Peyer's patch (tissue), 4 donors: ENCODE measurements around the gene SEC14L5. TPM values are rescaled to one million over a fixed set of nuclear protein-coding genes. Genes with fewer than 3 reads are reported as not detected.
"Not testable (repeated sequence)": the region's sequence is repeated elsewhere in the genome, so short reads cannot be mapped to it uniquely, and the experiment has no call there.

ENCODE experiments used
- DNase-seq, 3 donors: peaks; one replicate each; pipeline ENCODE4 v3.0.0-alpha.2; 2017 to 2019
- H3K27ac ChIP-seq, 4 donors: fragments of 200-600 bp; sonication (generic); one replicate each; pipeline ENCODE4 v1.5.1; 2016 to 2019
- H3K27me3 ChIP-seq, 2 donors: fragments of 200-600 bp; sonication (generic); one replicate each; pipeline ENCODE4 v1.5.1; 2019
- H3K36me3 ChIP-seq, 3 donors: fragments of 200-600 bp; sonication (generic); one replicate each; pipeline ENCODE4 v1.5.1; 2016 to 2019
- H3K4me1 ChIP-seq, 4 donors: fragments of 200-600 bp; sonication (generic); one replicate each; pipeline ENCODE4 v1.5.1; 2016 to 2019
- H3K4me3 ChIP-seq, 4 donors: fragments of 200-600 bp; sonication (generic); 1 replicate in 3 of 4; 2 replicates in 1 of 4; pipeline ENCODE4 v1.5.1; 2016 to 2019; ENCODE audit warnings: mild to moderate bottlenecking in 1 of 4
- H3K9me3 ChIP-seq, 4 donors: fragments of 200-600 bp; sonication (generic); one replicate each; pipeline ENCODE4 v1.5.1; 2016 to 2019; ENCODE audit warnings: mild to moderate bottlenecking in 1 of 4
- CTCF ChIP-seq, 6 experiments: fragments of 450-650 bp in 4 of 6; fragments of 200-600 bp in 2 of 6; sonication (generic) in 1 of 6; IDR thresholded peaks; one replicate each; pipeline ENCODE4 v1.5.1; 2017 to 2019; ENCODE audit warnings: antibody characterized with exemption in 6 of 6, mild to moderate bottlenecking in 3 of 6, moderate library complexity in 1 of 6
- POLR2A ChIP-seq, 2 donors: fragments of 450-650 bp; IDR thresholded peaks; one replicate each; pipeline ENCODE4 v1.5.1; 2017; ENCODE audit warnings: antibody characterized with exemption in 2 of 2, mild to moderate bottlenecking in 2 of 2, moderate library complexity in 2 of 2
- total RNA-seq, 4 donors: library from RNA; depleted of rRNA; stranded (reverse); fragments of >200 nt; gene quantifications; one replicate each; pipeline ENCODE4 v1.1.0, GENCODE V29; 2016

The SEC14L5 gene
- total RNA-seq, 4 donors from 2014 or later, result 0.13 to 2.0 (median 1.1) TPM

DNA sequence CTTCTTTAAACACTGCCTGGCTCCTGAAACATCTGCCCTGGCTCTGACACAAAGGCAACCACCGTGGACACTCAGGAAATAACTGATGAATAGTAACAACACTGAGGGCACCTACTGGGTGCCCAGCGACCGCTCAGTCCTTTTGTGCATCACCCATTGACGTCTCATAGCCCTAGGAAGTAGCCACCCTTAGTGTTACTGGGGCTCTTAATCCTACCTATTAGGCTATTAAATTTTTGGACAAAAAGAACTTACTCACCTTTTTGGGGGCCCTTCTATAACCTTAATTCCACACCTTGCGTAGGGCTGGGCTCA lies 32.9 kb upstream of the SEC14L5 start:
- Histone ChIP-seq H3K27ac (peak overlapping the region in 1 of 4 donors; percentile 69), H3K36me3 (no peaks in the 10 kb centered on the region), H3K9me3 (peaks cover 0 to 12% (median 6%) of the 10 kb centered on the region in 4 donors), H3K4me1 (peaks cover 0 to 5% (median 0%) of the 10 kb centered on the region in 4 donors), H3K27me3 (no peaks in the 10 kb centered on the region), H3K4me3 (no peak overlapping the region)
- TF ChIP-seq POLR2A (IDR thresholded peaks at IDR 0.05) (no peak), CTCF (IDR thresholded peaks at IDR 0.05) (no peak)
- DNase-seq, result no peak

DNA sequence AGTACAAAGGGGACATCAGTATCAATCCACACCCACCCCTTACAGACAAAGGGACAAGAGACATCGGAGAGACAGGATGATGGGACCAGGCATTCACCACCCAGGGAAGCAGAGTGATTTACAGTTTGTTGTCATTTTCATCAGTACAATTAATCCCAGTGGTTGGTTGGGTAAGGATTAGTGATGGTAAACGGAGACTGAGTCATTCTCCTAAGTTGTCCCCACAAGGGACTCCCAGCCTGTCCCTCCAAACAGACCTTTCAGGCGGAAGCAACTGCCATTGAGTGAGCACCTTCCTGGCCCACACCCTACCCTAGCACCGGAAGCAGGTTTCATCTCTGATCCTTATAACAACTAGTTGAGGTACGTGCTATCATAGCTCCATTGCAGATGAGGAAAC lies 32.3 kb upstream of the SEC14L5 start:
- Histone ChIP-seq H3K36me3 (no peaks in the 10 kb centered on the region), H3K27ac (no peak overlapping the region), H3K4me3 (no peak overlapping the region), H3K4me1 (peaks cover 0 to 5% (median 0%) of the 10 kb centered on the region in 4 donors), H3K27me3 (no peaks in the 10 kb centered on the region), H3K9me3 (peaks cover 0 to 12% (median 6%) of the 10 kb centered on the region in 4 donors)
- DNase-seq, result no peak
- TF ChIP-seq POLR2A (IDR thresholded peaks at IDR 0.05) (no peak), CTCF (IDR thresholded peaks at IDR 0.05) (no peak)

DNA sequence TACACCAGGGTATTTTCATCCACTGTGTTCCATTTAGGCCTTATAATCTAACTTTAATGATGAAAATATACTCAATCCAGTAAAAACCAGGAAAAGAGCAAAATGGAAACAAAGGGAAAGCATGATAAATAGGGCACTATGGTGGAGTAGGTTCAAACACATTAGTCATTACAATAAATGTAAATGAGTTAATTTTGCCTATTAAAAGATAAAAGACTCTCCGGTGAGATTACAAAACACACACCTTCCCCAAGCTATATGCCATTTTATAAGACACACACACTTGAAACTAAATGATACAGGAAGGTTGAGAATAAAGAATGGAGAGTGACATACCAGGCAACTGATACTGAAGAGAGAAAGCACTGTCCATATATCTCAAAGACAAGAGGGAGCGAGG lies 31.2 kb upstream of the SEC14L5 start:
- DNase-seq, result no peak
- H3K4me3 ChIP-seq, result no peak overlapping the region
- peaks cover 0 to 5% (median 0%) of the 10 kb centered on the region in 4 donors for H3K4me1 ChIP-seq
- peaks cover 0 to 12% (median 6%) of the 10 kb centered on the region in 4 donors for H3K9me3 ChIP-seq
- H3K27ac ChIP-seq, result no peak overlapping the region
- H3K36me3 ChIP-seq, result no peaks in the 10 kb centered on the region
- H3K27me3 ChIP-seq, result no peaks in the 10 kb centered on the region
- no peak for TF ChIP-seq CTCF (IDR thresholded peaks at IDR 0.05)
- no peak for TF ChIP-seq POLR2A (IDR thresholded peaks at IDR 0.05)

GRCh38 chr16:4927661-4928060 lies 30.5 kb upstream of the SEC14L5 start:
- H3K27me3 ChIP-seq, result no peaks in the 10 kb centered on the region
- H3K9me3 ChIP-seq, result peaks cover 0 to 12% (median 6%) of the 10 kb centered on the region in 4 donors
- DNase-seq, result no peak
- H3K27ac ChIP-seq, result no peak overlapping the region
- no peak overlapping the region for H3K4me3 ChIP-seq
- TF ChIP-seq POLR2A (IDR thresholded peaks at IDR 0.05) (no peak), CTCF (IDR thresholded peaks at IDR 0.05) (no peak)
- H3K4me1 ChIP-seq, result peaks cover 0 to 5% (median 0%) of the 10 kb centered on the region in 4 donors
- no peaks in the 10 kb centered on the region for H3K36me3 ChIP-seq

- Histone ChIP-seq H3K36me3 (no peaks in the 10 kb centered on the region), H3K27me3 (no peaks in the 10 kb centered on the region), H3K27ac (no peak overlapping the region), H3K4me3 (no peak overlapping the region), H3K4me1 (peaks cover 0 to 5% (median 0%) of the 10 kb centered on the region in 4 donors), H3K9me3 (peaks cover 0 to 12% (median 6%) of the 10 kb centered on the region in 4 donors)
- TF ChIP-seq CTCF (IDR thresholded peaks at IDR 0.05) (no peak), POLR2A (IDR thresholded peaks at IDR 0.05) (no peak)
- DNase-seq, result no peak
Observed at GRCh38 chr16:4928227-4928626, 29.9 kb upstream of the SEC14L5 start.

DNA sequence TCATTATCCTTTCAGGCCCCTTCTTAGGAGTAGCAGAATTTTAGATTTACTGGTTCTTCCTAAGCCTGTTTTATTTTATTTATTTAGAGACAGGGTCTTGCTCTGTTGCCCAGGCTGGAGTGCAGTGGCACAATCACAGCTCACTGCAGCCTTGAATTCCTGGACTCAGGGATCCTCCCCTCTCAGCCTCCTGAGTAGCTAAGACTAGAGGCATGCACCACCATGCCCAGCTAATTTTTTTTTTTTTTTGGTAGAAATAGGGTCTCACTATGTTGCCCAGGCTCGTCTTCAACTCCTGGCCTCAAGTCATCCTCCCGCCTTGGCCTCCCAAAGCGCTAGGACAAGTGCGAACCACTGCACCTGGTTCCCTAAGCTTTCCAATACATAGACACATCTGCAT lies 28.5 kb upstream of the SEC14L5 start:
- not testable (repeated sequence) for DNase-seq, H3K27me3 ChIP-seq, H3K36me3 ChIP-seq, H3K4me1 ChIP-seq, H3K4me3 ChIP-seq, H3K27ac ChIP-seq
- peaks cover 0 to 12% (median 6%) of the 10 kb centered on the region in 4 donors for H3K9me3 ChIP-seq
